Right atrium auricular region (tissue), 2 donors: ENCODE measurements around the gene NUB1. TPM values are rescaled to one million over a fixed set of nuclear protein-coding genes. Genes with fewer than 3 reads are reported as not detected.

ENCODE experiments used
- DNase-seq: peaks from one replicate; pipeline ENCODE4 v3.0.0-alpha.2; 2019; ENCODE audit warnings: low spot score
- H3K27ac ChIP-seq, 2 donors: fragments of 200-600 bp; sonication (generic); 1 replicate in 1 of 2; 2 replicates in 1 of 2; pipeline ENCODE4 v1.5.1; 2016 to 2019
- H3K27me3 ChIP-seq, 2 donors: fragments of 200-600 bp; sonication (generic); one replicate each; pipeline versions ENCODE4 v1.5.1 to v1.6.0; 2017 to 2019
- H3K36me3 ChIP-seq: fragments of 200-600 bp; sonication (generic); one replicate; pipeline ENCODE4 v1.5.1; 2016
- H3K4me1 ChIP-seq, 2 donors: fragments of 200-600 bp; sonication (generic); one replicate each; pipeline versions ENCODE4 v1.5.1 to v1.6.0; 2017 to 2019
- H3K4me3 ChIP-seq, 2 donors: fragments of 200-600 bp; sonication (generic); 1 replicate in 1 of 2; 2 replicates in 1 of 2; pipeline ENCODE4 v1.5.1; 2017 to 2019; ENCODE audit warnings: mild to moderate bottlenecking in 1 of 2, moderate library complexity in 1 of 2
- H3K9me3 ChIP-seq, 2 donors: fragments of 200-600 bp; sonication (generic); one replicate each; pipeline ENCODE4 v1.5.1; 2019
- total RNA-seq, 2 donors: library from RNA; depleted of rRNA; stranded (reverse); fragments of >200 nt; gene quantifications; one replicate each; pipeline ENCODE4 v1.1.0, GENCODE V29; 2016
- TF ChIP-seq, protein P1 (sequence below), 2 donors: fragments of 200-600 bp; sonication (generic); IDR thresholded peaks; one replicate each; pipeline ENCODE4 v1.5.1; 2019; ENCODE audit warnings: antibody characterized with exemption in 2 of 2

NUB1 gene
- total RNA-seq, 2 donors from 2014 or later, result 33.5 to 39.6 TPM

DNA sequence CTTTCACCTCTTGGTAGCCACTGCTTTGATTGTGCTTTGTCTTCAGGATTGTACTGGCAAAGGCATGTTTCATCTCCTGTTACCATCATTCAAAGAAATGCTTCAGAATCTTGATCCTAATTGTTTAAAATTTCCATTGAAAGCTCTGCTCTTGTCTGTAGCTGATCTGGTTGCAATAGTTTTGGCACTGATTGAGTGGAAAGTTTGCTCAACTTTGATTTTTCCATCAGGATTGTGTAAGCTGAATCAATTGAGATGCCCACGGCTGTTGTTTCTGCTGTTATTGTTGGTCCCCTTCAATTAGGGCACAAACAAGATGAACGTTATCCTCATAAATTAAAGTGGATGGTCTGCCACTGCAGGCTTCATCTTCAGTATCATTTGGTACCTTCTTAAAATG is 14.6 kb upstream of the NUB1 start:
- H3K4me1 ChIP-seq, result no peaks in the 10 kb centered on the region
- no peak for DNase-seq
- H3K36me3 ChIP-seq, result no peaks in the 10 kb centered on the region
- H3K27me3 ChIP-seq, result no peaks in the 10 kb centered on the region
- no peaks in the 10 kb centered on the region for H3K9me3 ChIP-seq
- H3K27ac ChIP-seq, result no peak overlapping the region
- H3K4me3 ChIP-seq, result no peak overlapping the region
- TF ChIP-seq, protein P1, sequence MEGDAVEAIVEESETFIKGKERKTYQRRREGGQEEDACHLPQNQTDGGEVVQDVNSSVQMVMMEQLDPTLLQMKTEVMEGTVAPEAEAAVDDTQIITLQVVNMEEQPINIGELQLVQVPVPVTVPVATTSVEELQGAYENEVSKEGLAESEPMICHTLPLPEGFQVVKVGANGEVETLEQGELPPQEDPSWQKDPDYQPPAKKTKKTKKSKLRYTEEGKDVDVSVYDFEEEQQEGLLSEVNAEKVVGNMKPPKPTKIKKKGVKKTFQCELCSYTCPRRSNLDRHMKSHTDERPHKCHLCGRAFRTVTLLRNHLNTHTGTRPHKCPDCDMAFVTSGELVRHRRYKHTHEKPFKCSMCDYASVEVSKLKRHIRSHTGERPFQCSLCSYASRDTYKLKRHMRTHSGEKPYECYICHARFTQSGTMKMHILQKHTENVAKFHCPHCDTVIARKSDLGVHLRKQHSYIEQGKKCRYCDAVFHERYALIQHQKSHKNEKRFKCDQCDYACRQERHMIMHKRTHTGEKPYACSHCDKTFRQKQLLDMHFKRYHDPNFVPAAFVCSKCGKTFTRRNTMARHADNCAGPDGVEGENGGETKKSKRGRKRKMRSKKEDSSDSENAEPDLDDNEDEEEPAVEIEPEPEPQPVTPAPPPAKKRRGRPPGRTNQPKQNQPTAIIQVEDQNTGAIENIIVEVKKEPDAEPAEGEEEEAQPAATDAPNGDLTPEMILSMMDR (IDR thresholded peaks at IDR 0.05), result no peak

DNA sequence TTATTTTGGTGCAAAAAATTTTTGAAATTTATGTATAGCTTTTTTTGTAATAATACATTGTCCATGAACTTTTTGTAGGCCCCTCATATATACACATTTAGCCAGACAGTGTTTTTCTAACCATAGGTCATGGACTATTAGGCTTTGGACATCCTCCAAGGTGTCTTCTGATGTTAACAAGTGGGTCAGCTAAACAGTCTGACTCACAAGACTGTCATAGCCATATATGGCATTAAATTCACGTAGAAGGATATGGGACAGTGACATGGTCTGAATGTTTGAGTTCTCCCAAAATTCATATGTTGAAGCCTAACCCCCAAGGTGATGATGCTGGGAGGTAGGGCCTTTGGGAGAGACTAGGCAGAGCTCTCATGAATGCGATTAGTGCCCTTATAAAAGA is 14.0 kb upstream of the NUB1 start:
- no peaks in the 10 kb centered on the region for H3K36me3 ChIP-seq
- no peaks in the 10 kb centered on the region for H3K4me1 ChIP-seq
- DNase-seq, result no peak
- H3K4me3 ChIP-seq, result no peak overlapping the region
- no peaks in the 10 kb centered on the region for H3K9me3 ChIP-seq
- no peaks in the 10 kb centered on the region for H3K27me3 ChIP-seq
- H3K27ac ChIP-seq, result no peak overlapping the region
- TF ChIP-seq, protein P1 (IDR thresholded peaks at IDR 0.05), result no peak

DNA sequence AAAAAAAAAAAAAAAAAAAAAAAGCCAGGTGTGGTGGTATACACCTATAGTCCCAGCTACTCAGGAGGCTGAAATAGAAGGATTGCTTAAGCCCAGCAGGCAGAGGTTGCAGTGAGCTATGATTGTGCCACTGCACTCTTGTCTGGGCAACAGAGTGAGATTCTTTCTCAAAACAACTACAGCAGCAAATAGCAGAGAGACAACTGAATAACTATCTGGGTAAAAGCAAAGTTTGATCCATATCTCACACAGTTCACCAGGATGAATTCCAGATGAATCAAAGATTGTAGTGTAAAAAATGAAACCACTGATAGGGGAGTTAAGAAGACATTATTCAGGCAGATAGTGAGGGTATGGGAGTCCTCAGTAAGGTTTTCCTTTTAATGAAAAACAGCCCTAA is 11.4 kb upstream of the NUB1 start:
- no peaks in the 10 kb centered on the region for H3K4me1 ChIP-seq
- TF ChIP-seq, protein P1 (IDR thresholded peaks at IDR 0.05), result no peak
- no peak for DNase-seq

DNA sequence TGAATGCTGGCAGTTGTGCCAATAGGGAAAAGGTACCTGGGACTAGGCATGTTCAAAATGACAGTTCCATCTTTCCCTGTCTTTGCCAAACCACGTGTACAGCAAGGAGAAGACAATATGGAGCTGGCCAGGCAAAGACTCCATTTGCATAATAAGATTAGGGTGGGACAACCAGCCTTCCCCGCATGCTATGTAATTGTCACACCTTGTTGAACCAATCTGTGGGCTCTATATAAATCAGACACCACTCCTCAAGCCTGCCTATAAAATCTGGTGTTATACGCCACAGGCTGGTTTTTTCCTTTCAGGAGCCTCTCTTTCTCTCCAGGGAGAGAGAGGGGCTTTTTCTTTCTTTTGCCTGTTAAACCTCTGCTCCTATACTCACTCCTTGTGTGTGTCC is 11.0 kb upstream of the NUB1 start:
- TF ChIP-seq, protein P1 (IDR thresholded peaks at IDR 0.05), result no peak
- Histone ChIP-seq H3K4me3 (no peak overlapping the region), H3K4me1 (no peaks in the 10 kb centered on the region), H3K9me3 (no peaks in the 10 kb centered on the region), H3K27me3 (no peaks in the 10 kb centered on the region), H3K36me3 (no peaks in the 10 kb centered on the region), H3K27ac (no peak overlapping the region)
- no peak for DNase-seq

More for the DNA sequence above, 11.4 kb upstream of the NUB1 start:
- H3K27ac ChIP-seq, result no peak overlapping the region
- no peaks in the 10 kb centered on the region for H3K36me3 ChIP-seq
- no peaks in the 10 kb centered on the region for H3K27me3 ChIP-seq
- H3K4me3 ChIP-seq, result no peak overlapping the region
- H3K9me3 ChIP-seq, result no peaks in the 10 kb centered on the region

DNA sequence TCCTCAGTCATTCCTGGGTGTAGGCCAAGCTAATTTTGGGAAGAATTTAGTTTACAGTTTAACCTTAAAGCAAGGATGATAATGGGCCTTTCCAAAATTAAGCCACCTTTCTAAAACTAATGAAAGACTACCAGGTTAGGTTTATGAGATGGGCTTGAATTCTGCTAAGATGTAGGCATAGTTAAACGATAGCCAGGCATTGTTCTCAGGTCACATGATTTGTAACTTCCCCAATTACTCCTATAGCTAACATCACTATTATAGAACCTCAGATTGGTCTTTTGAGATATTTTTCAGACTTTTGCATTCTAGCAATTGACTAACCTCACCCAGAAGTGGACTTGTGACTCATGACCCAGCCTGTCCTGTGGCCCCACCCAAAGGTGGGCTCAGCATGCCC is 7.0 kb upstream of the NUB1 start:
- H3K36me3 ChIP-seq, result no peaks in the 10 kb centered on the region
- TF ChIP-seq, protein P1 (IDR thresholded peaks at IDR 0.05), result no peak
- H3K27me3 ChIP-seq, result no peaks in the 10 kb centered on the region
- no peaks in the 10 kb centered on the region for H3K4me1 ChIP-seq
- no peak overlapping the region for H3K4me3 ChIP-seq
- H3K27ac ChIP-seq, result no peak overlapping the region
- no peak for DNase-seq
- H3K9me3 ChIP-seq, result no peaks in the 10 kb centered on the region

DNA sequence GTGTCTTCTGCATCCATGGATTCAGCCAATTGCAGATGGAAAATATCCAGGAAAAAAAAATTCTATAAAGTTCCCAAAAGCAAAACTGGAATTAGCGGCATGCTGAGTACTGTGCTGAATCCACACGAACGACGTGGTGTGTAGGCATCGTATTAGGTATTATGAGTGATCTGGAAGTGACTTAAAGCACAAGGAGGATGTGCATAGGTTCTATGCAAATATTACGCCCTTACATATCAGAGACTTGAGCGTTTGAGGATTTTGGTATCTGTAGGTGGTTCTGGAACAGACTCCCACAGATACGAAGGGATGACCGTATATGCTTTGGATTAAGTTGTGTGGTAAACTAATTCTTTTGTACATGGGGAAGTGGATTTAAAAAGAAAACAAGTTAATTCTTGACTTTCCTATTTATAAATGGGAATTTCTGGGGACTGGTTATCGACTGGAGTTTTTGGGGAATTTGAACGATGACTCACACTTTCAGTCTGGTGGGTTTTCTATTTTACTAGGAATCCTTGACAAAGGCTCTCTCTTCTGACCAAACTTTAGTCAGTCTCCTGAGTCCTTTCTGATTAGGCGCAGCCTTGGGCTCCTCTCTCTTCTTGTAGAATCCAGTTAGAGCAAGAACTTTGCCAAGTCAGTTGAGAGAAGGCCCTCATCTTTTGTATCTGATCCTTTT is 5.4 kb upstream of the NUB1 start:
- no peak overlapping the region for H3K27ac ChIP-seq
- H3K27me3 ChIP-seq, result no peaks in the 10 kb centered on the region
- peaks cover 0 to 4% of the 10 kb centered on the region in 2 donors for H3K4me1 ChIP-seq
- H3K4me3 ChIP-seq, result no peak overlapping the region
- no peaks in the 10 kb centered on the region for H3K36me3 ChIP-seq
- H3K9me3 ChIP-seq, result no peaks in the 10 kb centered on the region
- DNase-seq, result peak; percentile 42
- TF ChIP-seq, protein P1 (IDR thresholded peaks at IDR 0.05), result no peak
